Gastrocnemius medialis (tissue), 4 donors: ENCODE results near the gene ACKR1.

Experiments used
- CTCF ChIP-seq, 5 experiments: fragments of 450-650 bp in 3 of 5; fragments of 200-600 bp in 2 of 5; sonication (generic) in 2 of 5; IDR thresholded peaks in 4 of 5; conservative IDR thresholded peaks in 1 of 5; 1 replicate in 4 of 5; 2 replicates in 1 of 5; pipeline ENCODE4 v1.5.1; 2016 to 2019; ENCODE audit warnings: antibody characterized with exemption in 5 of 5, mild to moderate bottlenecking in 3 of 5, moderate library complexity in 3 of 5
- POLR2A ChIP-seq, 2 donors: fragments of 450-650 bp; IDR thresholded peaks; one replicate each; pipeline ENCODE4 v1.6.1; 2017; ENCODE audit warnings: antibody characterized with exemption in 2 of 2, mild to moderate bottlenecking in 2 of 2, moderate library complexity in 2 of 2

GRCh38 chr1:159172614-159173291 lies 31.9 kb upstream of the ACKR1 start:
- no peak for TF ChIP-seq CTCF (IDR thresholded peaks at IDR 0.05 in 4 of 5, conservative IDR thresholded peaks at IDR 0.05 in 1 of 5)
- TF ChIP-seq POLR2A (IDR thresholded peaks at IDR 0.05) = no peak
